Trophoblast cell (in vitro differentiated cells and primary cell): Measurements from ENCODE around the gene ARIH1.

ENCODE experiments used
- DNase-seq, 2 donors: peaks; one replicate each; pipeline ENCODE4 v3.0.0-alpha.2; 2016
- H2AFZ ChIP-seq: 2 replicates; pipeline ENCODE4 v1.6.1; 2013; ENCODE audit warnings: low read length, moderate library complexity, mild to moderate bottlenecking; ENCODE audit not compliant: insufficient read depth, poor library complexity
- H2AK5ac ChIP-seq: 2 replicates; pipeline ENCODE4 v1.6.1; 2013; ENCODE audit warnings: mild to moderate bottlenecking, low read length
- H2BK120ac ChIP-seq: 2 replicates; pipeline ENCODE4 v1.6.1; 2013; ENCODE audit warnings: low read length, mild to moderate bottlenecking, moderate library complexity; ENCODE audit not compliant: insufficient read depth, poor library complexity
- H2BK12ac ChIP-seq: 2 replicates; pipeline ENCODE4 v1.6.1; 2013; ENCODE audit warnings: mild to moderate bottlenecking, low read length, moderate library complexity
- H2BK5ac ChIP-seq: 2 replicates; pipeline ENCODE4 v1.6.1; 2013; ENCODE audit warnings: low read length, low read depth, moderate library complexity, mild to moderate bottlenecking; ENCODE audit not compliant: poor library complexity
- H3K14ac ChIP-seq: 2 replicates; pipeline ENCODE4 v1.6.1; 2013; ENCODE audit warnings: mild to moderate bottlenecking, low read length
- H3K18ac ChIP-seq: 2 replicates; pipeline ENCODE4 v1.6.1; 2013; ENCODE audit warnings: mild to moderate bottlenecking, low read length
- H3K23ac ChIP-seq: 2 replicates; pipeline ENCODE4 v1.6.1; 2013; ENCODE audit warnings: low read length
- H3K27ac ChIP-seq: 2 replicates; pipeline ENCODE4 v1.5.1; 2013; ENCODE audit warnings: low read depth, mild to moderate bottlenecking, inconsistent platforms, low read length, moderate library complexity
- H3K27me3 ChIP-seq: 2 replicates; pipeline ENCODE4 v1.6.1; 2013; ENCODE audit warnings: inconsistent platforms, mild to moderate bottlenecking, low read length, moderate library complexity; ENCODE audit not compliant: insufficient read depth
- H3K36me3 ChIP-seq, 2 experiments: 1 replicate in 1 of 2; 2 replicates in 1 of 2; pipeline ENCODE4 v1.6.1; 2013; ENCODE audit warnings: low read length in 2 of 2, mild to moderate bottlenecking in 2 of 2, moderate library complexity in 1 of 2; ENCODE audit not compliant: insufficient read depth in 2 of 2, control insufficient read depth in 1 of 2
- H3K4ac ChIP-seq: 2 replicates; pipeline ENCODE4 v1.6.1; 2013; ENCODE audit warnings: low read depth, mild to moderate bottlenecking, low read length, moderate library complexity
- H3K4me1 ChIP-seq, 2 experiments: 1 replicate in 1 of 2; 2 replicates in 1 of 2; pipeline ENCODE4 v1.6.1; 2013; ENCODE audit warnings: low read length in 2 of 2, mild to moderate bottlenecking in 2 of 2, moderate library complexity in 1 of 2; ENCODE audit not compliant: insufficient read depth in 2 of 2, control insufficient read depth in 1 of 2
- H3K4me2 ChIP-seq: 2 replicates; pipeline ENCODE4 v1.6.1; 2013; ENCODE audit warnings: inconsistent platforms, mild to moderate bottlenecking, low read length, moderate library complexity
- H3K4me3 ChIP-seq: 2 replicates; pipeline ENCODE4 v1.5.1; 2013; ENCODE audit warnings: mild to moderate bottlenecking, low read depth, low read length, inconsistent platforms
- H3K79me1 ChIP-seq: one replicate; pipeline ENCODE4 v1.6.1; 2013; ENCODE audit warnings: low read length
- H3K79me2 ChIP-seq: 2 replicates; pipeline ENCODE4 v1.6.1; 2013; ENCODE audit warnings: low read length, mild to moderate bottlenecking; ENCODE audit not compliant: control insufficient read depth, insufficient read depth, poor library complexity
- H3K9ac ChIP-seq: 2 replicates; pipeline ENCODE4 v1.6.1; 2013; ENCODE audit warnings: mild to moderate bottlenecking, low read length
- H3K9me3 ChIP-seq: 2 replicates; pipeline ENCODE4 v1.6.1; 2013; ENCODE audit warnings: low read depth, mild to moderate bottlenecking, control low read depth, inconsistent platforms, low read length; ENCODE audit not compliant: insufficient read depth
- H4K12ac ChIP-seq: 2 replicates; pipeline ENCODE4 v1.6.1; 2013; ENCODE audit warnings: low read depth, mild to moderate bottlenecking, low read length, moderate library complexity
- H4K8ac ChIP-seq: 2 replicates; pipeline ENCODE4 v1.6.1; 2013; ENCODE audit warnings: low read depth, mild to moderate bottlenecking, low read length, moderate library complexity
- H4K91ac ChIP-seq: one replicate; pipeline ENCODE4 v1.6.1; 2013; ENCODE audit warnings: low read depth, mild to moderate bottlenecking, low read length, moderate library complexity
- WGBS: extraction: QIAGEN DNeasy Blood & Tissue Kit; methylation state at CpG from one replicate; pipeline ENCODE4 v1.1.7; 2013; ENCODE audit warnings: missing lambda C conversion rate; ENCODE audit not compliant: insufficient read length, insufficient coverage; ENCODE audit errors: extremely low coverage; 5-methylcytosine and 5-hydroxymethylcytosine counted together

Gene ARIH1

GRCh38 chr15:72541674-72542073, 67.5 kb downstream of the ARIH1 start:
- Histone ChIP-seq H3K36me3 (peaks cover 12% of the 10 kb centered on the region in 2 experiments), H3K9ac (no peak overlapping the region), H3K18ac (no peak overlapping the region), H3K27ac (no peak overlapping the region), H2BK5ac (no peak overlapping the region), H3K14ac (no peak overlapping the region), H2BK12ac (no peak overlapping the region), H2AK5ac (no peak overlapping the region), H3K23ac (no peak overlapping the region), H4K91ac (no peak overlapping the region), H3K27me3 (no peaks in the 10 kb centered on the region), H2BK120ac (no peak overlapping the region), H3K79me1 (no peaks in the 10 kb centered on the region), H4K8ac (no peak overlapping the region), H3K9me3 (peaks cover 4% of the 10 kb centered on the region), H3K4me3 (no peak overlapping the region), H3K4ac (peak overlapping the region; percentile 62), H4K12ac (no peak overlapping the region), H3K4me2 (no peak overlapping the region), H3K79me2 (no peaks in the 10 kb centered on the region), H2AFZ (no peak overlapping the region), H3K4me1 (no peaks in the 10 kb centered on the region)
- DNase-seq: no peak

GRCh38 chr15:72545156-72545555, 71.0 kb downstream of the ARIH1 start:
- Histone ChIP-seq H4K91ac (no peak overlapping the region), H3K4ac (no peak overlapping the region), H3K23ac (no peak overlapping the region), H4K12ac (no peak overlapping the region), H3K4me1 (no peaks in the 10 kb centered on the region), H2BK5ac (no peak overlapping the region), H3K79me2 (no peaks in the 10 kb centered on the region), H3K36me3 (peaks cover 9 to 12% of the 10 kb centered on the region in 2 experiments), H3K27me3 (no peaks in the 10 kb centered on the region), H2BK120ac (no peak overlapping the region), H2BK12ac (no peak overlapping the region), H3K18ac (no peak overlapping the region), H4K8ac (no peak overlapping the region), H3K9ac (no peak overlapping the region), H3K4me3 (no peak overlapping the region), H3K79me1 (no peaks in the 10 kb centered on the region), H3K27ac (no peak overlapping the region), H2AFZ (no peak overlapping the region), H2AK5ac (no peak overlapping the region), H3K4me2 (no peak overlapping the region), H3K9me3 (peaks cover 4% of the 10 kb centered on the region), H3K14ac (no peak overlapping the region)
- no peak for DNase-seq
- no CpG with 5 or more reads among the region's 1 CpG for WGBS

GRCh38 chr15:72554471-72555425, 80.6 kb downstream of the ARIH1 start:
- WGBS: no CpG with 5 or more reads among the region's 8 CpGs

GRCh38 chr15:72559781-72560180, 85.7 kb downstream of the ARIH1 start:
- H3K4ac ChIP-seq: no peak overlapping the region
- H3K27ac ChIP-seq: no peak overlapping the region
- no CpG with 5 or more reads among the region's 3 CpGs for WGBS
- H3K14ac ChIP-seq: no peak overlapping the region
- no peak overlapping the region for H2AK5ac ChIP-seq
- H3K4me3 ChIP-seq: no peak overlapping the region
- no peak overlapping the region for H2BK5ac ChIP-seq
- peaks cover 5 to 9% of the 10 kb centered on the region in 2 experiments for H3K36me3 ChIP-seq
- no peak for DNase-seq
- no peak overlapping the region for H3K23ac ChIP-seq
- no peak overlapping the region for H3K18ac ChIP-seq
- H3K79me1 ChIP-seq: no peaks in the 10 kb centered on the region
- no peaks in the 10 kb centered on the region for H3K4me1 ChIP-seq
- no peak overlapping the region for H2AFZ ChIP-seq
- no peak overlapping the region for H2BK12ac ChIP-seq
- H2BK120ac ChIP-seq: no peak overlapping the region
- H3K9ac ChIP-seq: no peak overlapping the region
- H4K91ac ChIP-seq: no peak overlapping the region
- H4K8ac ChIP-seq: no peak overlapping the region
- no peak overlapping the region for H3K4me2 ChIP-seq
- H3K27me3 ChIP-seq: no peaks in the 10 kb centered on the region
- no peak overlapping the region for H4K12ac ChIP-seq
- no peaks in the 10 kb centered on the region for H3K79me2 ChIP-seq
- H3K9me3 ChIP-seq: no peaks in the 10 kb centered on the region

More at GRCh38 chr15:72554471-72555425, 80.6 kb downstream of the ARIH1 start:
- Histone ChIP-seq H4K12ac (no peak overlapping the region), H2BK120ac (no peak overlapping the region), H2AK5ac (no peak overlapping the region), H4K91ac (no peak overlapping the region), H3K4me1 (no peaks in the 10 kb centered on the region), H3K4me2 (no peak overlapping the region), H2BK12ac (no peak overlapping the region), H3K9me3 (no peaks in the 10 kb centered on the region), H3K9ac (no peak overlapping the region), H3K4me3 (no peak overlapping the region), H2AFZ (no peak overlapping the region), H3K36me3 (peaks cover 3% of the 10 kb centered on the region in 2 experiments), H2BK5ac (no peak overlapping the region), H3K4ac (no peak overlapping the region), H3K27me3 (no peaks in the 10 kb centered on the region), H4K8ac (no peak overlapping the region), H3K79me1 (no peaks in the 10 kb centered on the region), H3K18ac (no peak overlapping the region), H3K14ac (no peak overlapping the region), H3K27ac (no peak overlapping the region), H3K79me2 (no peaks in the 10 kb centered on the region), H3K23ac (no peak overlapping the region)
- DNase-seq: peak; percentile 33 to 47
